Fibroblast of pulmonary artery (primary cell): ENCODE results near the gene NPR1.
A peak's percentile ranks its signal among the peaks of the same experiment; 100 is the strongest.
"Not testable (repeated sequence)": the region's sequence is repeated elsewhere in the genome, so short reads cannot be mapped to it uniquely, and the experiment has no call there.

Experiments used
- DNase-seq: peaks from one replicate; pipeline ENCODE4 v3.0.0-alpha.2; 2010; ENCODE audit warnings: low read depth
- H3K4me3 ChIP-seq: replicated peaks from 2 replicates; pipeline ENCODE4 v1.5.1; 2011; ENCODE audit warnings: low read depth, mild to moderate bottlenecking, control low read depth, low read length, moderate library complexity
- TF ChIP-seq, protein P1 (sequence below): IDR thresholded peaks from 2 replicates; pipeline ENCODE4 v1.5.1; 2011; ENCODE audit warnings: mild to moderate bottlenecking, control low read depth, low read length, inconsistent platforms; ENCODE audit errors: missing control alignments

Gene NPR1

GRCh38 chr1:153670257-153670858 is 8.1 kb upstream of the NPR1 start:
- DNase-seq = no peak
- TF ChIP-seq, protein P1, sequence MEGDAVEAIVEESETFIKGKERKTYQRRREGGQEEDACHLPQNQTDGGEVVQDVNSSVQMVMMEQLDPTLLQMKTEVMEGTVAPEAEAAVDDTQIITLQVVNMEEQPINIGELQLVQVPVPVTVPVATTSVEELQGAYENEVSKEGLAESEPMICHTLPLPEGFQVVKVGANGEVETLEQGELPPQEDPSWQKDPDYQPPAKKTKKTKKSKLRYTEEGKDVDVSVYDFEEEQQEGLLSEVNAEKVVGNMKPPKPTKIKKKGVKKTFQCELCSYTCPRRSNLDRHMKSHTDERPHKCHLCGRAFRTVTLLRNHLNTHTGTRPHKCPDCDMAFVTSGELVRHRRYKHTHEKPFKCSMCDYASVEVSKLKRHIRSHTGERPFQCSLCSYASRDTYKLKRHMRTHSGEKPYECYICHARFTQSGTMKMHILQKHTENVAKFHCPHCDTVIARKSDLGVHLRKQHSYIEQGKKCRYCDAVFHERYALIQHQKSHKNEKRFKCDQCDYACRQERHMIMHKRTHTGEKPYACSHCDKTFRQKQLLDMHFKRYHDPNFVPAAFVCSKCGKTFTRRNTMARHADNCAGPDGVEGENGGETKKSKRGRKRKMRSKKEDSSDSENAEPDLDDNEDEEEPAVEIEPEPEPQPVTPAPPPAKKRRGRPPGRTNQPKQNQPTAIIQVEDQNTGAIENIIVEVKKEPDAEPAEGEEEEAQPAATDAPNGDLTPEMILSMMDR = no peak
- peak overlapping the region; percentile 95 for H3K4me3 ChIP-seq

GRCh38 chr1:153670859-153671627 is 7.4 kb upstream of the NPR1 start, which contains the start of gene ILF2:
Gene ILF2, minus strand, starts transcription at chr1:153670993. Its CDS starts 71 bp downstream, at chr1:153670922.
- peak; percentile 100 for DNase-seq
- TF ChIP-seq, protein P1 = peak; percentile 29
- H3K4me3 ChIP-seq = peak within 1 kb of the TSS; percentile 95

DNA sequence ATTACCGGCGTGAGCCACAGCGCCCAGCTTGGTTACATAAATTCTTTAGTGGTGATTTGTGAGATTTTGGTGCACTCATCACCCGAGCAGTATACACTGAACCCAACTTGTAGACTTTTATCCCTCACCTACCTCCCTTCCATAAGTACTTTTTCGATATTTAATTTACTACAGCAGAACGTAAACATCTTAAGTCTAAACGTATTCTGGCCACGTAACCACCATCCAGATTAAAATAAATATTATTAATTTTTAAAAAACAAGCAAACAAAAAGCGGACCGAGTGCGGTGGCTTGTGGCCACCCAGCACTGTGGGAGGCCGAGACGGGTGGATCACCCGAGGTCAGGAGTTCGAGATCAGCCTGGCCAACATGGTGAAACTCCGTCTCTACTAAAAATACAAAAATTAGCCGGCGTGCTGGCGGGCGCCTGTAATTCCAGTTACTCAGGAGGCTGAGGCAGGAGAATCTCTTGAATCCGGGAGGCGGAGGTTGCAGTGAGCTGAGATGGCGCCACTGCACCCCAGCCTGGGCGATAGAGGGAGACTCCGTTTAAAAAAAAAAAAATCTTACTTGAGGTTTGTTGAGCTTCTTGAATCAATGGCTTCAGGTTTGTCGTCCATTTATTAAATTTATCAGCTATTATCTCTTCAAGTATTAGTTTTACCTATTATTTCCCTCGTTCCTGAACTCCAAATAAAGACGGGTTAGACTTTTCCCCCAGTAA is 6.7 kb upstream of the NPR1 start:
- H3K4me3 ChIP-seq = peak overlapping the region; percentile 58
- not testable (repeated sequence) for DNase-seq

GRCh38 chr1:153673511-153673910 is 5.0 kb upstream of the NPR1 start:
- DNase-seq = no peak
- H3K4me3 ChIP-seq = no peak overlapping the region
- TF ChIP-seq, protein P1 = no peak

DNA sequence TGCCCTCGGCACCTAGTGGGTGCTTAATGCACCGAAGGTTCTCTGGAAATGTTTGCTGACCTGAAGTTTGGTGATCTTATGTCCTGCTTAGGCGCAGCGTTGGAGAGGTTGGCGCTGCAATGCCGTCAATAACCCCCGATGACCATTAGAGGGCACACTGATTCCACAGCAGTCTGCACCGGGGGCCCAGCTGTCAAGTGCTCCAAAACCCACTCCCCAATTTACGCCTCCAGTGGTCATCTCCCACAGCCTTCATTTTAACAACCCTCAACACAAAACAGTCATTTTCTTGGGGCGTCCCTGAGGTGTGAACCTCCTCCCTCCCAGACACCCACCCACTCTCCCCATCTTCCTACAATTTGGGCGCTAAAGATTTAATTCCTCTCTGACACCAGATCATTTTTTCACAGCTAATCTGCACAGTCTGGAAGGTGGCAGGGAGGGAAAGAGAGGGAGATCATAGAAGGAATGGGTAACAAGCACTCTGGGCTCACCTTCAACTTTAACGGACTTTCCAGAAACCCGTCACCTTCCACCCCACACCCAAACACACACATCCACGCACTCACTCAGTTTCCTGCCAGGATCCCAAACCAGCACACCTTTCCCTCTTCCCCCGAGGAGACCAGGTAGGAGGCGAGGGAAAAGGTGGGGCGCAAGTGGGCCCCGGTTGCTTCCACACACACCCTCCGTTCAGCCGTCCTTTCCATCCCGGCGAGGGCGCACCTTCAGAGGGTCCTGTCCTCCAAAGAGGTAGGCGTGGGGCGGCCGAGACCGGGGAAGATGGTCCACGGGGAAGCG is 570 bp upstream of the NPR1 start:
- peak overlapping the region; percentile 67 for H3K4me3 ChIP-seq
- peak; percentile 71 for DNase-seq
- TF ChIP-seq, protein P1 = peak; percentile 96

GRCh38 chr1:153679337-153680119 is 1.0 kb downstream of the NPR1 start:
- peak overlapping the region; percentile 67 for H3K4me3 ChIP-seq
- TF ChIP-seq, protein P1 = peak; percentile 3
- DNase-seq = peak; percentile 22
